Femur (tissue), 1 donor: ENCODE measurements around the gene AJAP1.
"Not testable (repeated sequence)": the region's sequence is repeated elsewhere in the genome, so short reads cannot be mapped to it uniquely, and the experiment has no call there.

ENCODE experiments used
- DNase-seq: peaks from one replicate; pipeline ENCODE4 v3.0.0-alpha.2; 2017

The AJAP1 gene, protein sequence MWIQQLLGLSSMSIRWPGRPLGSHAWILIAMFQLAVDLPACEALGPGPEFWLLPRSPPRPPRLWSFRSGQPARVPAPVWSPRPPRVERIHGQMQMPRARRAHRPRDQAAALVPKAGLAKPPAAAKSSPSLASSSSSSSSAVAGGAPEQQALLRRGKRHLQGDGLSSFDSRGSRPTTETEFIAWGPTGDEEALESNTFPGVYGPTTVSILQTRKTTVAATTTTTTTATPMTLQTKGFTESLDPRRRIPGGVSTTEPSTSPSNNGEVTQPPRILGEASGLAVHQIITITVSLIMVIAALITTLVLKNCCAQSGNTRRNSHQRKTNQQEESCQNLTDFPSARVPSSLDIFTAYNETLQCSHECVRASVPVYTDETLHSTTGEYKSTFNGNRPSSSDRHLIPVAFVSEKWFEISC

DNA sequence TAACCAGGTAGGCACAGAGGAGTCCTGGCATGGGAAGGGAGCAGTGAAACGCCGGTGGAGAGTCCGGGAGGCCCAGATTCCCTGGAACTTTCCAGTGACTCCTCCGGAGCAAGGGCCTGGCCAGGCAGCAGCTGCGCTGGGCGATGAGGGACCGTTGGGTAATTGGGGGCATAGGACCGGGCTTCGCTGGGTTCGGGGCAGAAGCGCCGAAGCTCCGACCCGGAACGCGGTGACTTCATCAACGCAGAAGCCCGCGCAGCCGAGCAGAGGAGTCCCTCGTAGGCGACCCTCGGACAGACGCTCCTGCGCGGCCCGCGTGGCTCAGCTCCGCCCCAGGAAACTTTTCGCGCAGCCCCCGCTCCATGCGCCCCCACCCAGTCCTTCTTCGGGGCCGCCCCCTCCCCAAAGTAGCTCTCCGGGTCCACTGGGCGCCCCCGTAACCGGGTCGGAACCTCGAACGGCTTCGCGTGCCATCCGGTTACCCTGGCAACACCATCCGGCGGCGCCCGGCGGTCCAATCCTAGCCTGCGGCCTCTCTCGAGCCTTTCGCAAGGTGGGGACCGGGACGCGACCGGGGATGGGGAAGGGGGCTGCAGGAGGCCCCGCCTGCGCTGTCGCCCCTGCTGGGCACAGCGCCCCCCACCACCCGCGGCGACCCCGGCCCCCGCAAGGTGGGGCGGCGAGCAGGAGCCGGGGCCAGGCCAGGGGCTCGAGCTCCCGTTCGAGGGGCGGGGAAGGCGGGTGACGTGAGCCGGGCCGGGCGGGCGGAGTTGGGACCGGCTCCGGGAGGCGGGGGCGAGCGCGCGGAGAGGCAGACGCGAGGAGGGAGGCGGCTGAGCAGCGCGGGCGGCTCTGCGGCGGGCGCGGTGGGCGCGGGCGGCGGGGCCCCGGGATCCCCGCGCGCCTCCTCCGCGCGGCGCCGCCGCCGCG is at the start of gene AJAP1:
Gene AJAP1 (plus strand): TSS at position 814 of the 930 bp plus-strand sequence. CDS start 817 bp downstream, outside the sequence.
- DNase-seq = peak; percentile 48

DNA sequence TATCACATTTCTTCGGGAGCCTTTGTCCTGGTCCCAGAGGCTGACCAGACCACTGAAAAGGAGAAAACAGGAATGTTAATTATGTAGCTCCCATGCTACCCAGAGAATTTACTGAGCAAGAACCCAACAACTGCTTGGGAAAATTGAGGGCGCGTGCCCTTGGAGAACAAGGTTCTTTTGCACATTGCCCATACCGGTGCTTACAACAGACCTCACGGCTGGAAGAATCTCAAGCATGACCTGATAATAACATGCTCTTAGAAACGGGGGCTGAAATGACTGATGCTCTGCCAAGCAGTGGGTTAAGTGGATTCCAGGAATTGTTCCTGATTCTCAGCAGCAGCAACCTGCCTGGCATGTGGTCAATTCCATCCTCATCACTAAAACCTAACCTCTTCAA is 49.3 kb upstream of the AJAP1 start:
- DNase-seq = no peak

DNA sequence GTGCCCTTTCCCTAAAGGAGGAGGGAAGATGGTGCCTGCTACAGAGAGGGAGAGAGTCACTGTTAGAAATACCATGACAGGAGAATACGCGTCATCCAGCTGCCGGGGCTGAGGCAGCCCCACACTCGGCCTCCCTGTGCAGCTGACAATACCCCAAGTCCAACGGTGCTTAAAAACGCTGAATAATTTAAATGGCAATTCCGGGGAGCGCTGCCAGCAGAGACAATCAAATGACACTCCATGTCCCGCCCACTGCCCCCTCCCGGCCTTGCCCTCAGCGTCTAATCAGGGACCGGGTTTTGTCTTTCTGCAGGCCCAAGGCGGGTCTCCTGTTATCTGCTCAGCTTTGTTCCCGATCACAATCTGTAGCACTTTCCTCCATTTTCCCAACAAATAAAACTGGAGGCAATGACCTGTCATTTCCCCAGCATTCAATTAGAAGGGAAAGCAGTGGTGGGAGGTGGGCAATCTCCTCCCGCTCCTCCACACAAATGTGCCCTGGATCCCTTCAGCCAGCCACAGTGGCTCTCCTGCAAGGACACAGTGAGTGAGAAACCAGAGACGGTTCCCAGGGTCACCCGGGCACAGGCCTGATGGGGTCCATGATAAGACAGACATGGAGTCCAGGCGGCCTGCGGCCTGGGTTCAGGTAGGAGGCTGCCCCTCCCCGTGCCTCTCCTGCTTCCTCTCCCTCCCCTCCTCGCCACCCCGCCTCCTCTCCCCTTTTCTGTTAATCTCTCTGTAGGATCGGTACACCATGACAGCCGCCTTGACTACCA is 42.7 kb upstream of the AJAP1 start:
- no peak for DNase-seq

DNA sequence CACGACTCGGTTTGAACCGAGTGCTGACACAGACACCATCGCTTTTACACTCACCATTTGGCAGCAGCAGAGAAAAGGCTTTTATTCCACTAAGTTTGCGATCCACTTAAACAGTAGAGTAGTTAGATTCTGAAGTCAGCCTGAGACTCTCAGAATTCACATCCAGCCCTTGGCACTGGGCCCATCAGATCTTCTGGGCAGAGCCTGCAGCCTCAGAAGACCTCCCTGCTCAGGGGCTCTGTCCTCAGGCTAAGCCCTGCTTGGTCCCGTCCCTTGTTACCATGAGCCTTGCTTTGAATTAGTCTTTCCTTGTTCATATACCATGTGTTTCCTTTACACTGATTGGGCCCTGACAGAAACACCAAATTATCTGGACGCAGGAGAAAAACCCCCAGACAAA is 41.4 kb upstream of the AJAP1 start:
- DNase-seq = no peak

DNA sequence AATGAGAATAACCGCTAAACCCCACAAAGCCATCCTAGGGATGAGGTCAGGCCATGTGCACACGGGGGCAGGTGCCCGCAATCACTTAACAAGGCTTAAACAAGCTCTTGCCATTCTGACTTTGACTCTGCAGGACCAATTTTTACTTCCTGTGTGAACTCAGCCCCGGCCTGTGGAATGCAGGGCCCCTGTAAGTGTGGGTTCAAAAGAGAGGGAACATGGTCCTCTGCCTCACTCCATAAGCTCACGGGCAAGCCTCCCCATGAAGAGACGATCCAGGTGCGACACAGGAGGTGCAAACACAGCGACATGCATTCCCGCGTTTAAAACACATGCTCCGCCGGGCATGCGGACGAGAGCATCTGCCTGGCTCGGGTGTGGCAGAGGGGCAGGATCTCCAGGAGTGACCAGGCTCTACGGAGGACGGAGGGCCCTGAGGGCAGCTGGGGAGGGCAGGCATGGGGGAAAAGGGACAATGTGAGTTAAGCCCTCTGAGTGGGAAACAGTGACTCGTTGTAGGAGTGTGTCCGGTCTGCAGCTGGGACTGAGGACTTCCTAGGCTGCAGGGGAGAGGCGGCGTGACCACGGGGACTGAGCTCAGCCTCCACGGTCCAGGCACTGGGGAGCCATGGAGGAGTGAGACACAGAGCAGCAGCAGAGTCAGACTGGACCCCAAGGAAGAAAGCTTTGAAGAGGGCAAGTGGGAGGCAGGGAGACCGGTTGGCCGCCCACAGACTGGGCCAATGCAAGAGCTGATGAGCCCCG is 40.6 kb upstream of the AJAP1 start:
- no peak for DNase-seq

DNA sequence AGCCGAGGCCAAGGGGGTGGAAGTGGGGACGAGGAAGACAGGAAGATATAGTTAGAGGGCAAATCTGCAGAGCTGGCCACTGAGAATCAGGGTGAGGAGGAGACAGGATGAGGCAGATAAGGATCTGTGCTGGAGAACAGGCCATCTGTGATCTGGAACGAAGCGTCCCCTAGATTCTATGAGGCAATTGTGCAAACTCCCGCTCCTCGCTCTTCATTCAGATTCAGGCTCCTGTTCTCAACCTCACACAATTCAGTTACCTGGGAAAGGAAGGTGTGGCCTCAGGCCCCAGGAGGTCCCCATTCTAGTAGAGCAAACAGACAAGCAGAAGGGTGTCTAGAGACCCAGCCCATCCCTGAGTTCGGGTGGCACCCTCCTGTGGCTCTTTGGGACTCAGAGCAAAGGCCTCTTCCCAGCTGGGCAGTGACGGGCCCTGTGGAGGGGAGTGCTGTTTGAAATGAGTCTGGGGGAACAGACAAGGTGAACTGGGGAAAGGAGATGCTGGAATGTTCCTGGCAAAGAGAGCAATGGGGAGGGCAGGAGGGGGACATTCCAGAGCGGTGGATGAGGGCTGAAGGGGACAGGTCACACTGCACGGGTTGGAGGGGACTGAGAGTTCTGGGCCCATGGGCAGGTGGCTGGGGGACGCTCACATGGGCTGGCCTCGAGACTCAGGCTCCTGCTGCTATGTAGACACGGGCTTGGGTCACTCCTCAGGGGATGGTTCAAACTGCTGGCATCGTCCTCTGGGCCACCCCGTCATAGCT is 39.9 kb upstream of the AJAP1 start:
- no peak for DNase-seq

DNA sequence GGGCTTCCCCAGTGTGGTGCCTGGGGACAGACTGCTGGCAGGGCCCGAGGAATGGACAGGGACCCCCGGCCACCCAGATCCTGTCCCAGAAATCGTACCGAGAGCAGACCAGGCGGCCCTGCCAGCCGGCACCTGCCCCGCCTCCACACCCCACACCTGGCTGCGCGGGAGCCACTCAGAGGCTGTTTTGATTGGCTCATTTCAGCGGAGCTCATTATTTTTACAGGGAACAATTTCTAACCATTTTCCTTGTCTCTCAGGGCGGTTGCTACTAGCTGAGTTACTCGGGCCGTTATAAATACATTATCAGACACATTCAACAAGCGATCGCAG is 39.3 kb upstream of the AJAP1 start:
- no peak for DNase-seq

DNA sequence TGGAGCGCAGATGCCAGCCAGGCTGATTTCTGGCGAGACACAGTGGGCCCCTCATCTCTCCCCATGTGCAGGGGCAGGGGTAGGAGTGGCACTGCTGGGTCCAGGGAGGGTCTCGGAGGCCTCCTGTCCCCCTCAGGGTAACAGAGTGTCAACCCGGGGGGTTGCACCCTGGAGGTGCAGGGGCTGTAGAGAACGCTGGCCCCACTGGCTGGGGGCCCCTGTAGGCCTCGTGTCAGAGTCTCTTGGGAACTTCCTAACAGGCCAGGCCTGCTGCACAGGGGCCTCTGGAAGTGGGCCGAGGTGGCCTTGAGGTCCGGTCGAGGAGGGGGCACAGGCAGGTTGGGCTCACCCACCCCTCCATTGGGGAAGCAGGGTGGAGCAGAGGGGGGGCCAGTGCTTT is 38.9 kb upstream of the AJAP1 start:
- DNase-seq = no peak

DNA sequence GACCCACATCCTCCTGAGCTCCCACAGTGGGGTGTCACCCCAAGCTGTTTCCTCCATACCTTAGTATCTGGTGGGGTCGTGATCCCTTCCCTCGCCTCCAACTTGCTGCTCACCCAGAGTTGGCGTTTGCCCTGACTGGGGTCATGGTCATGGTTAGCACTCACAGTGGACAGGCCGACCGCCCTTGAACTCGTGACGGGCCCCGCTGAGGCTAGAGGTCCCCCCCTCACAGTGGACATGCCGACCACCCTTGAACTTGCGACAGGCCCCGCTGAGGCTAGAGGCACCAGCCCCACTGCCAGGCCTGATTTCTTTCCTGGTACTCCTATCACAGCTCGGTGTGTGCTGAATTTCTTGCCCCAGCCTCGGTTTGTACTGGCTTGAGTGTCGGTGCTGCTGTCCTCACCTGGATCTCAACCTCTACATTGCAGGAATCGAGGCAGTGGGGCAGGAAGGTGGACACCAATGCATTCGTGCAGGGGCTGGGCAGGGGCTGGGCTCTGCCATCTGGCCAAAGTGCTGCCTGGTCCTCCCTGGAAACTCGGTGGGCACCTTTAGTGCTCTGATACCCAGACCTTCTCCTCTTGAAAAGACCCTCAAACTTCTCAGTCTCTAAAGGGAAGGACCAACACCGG is 37.5 kb upstream of the AJAP1 start:
- DNase-seq = no peak

DNA sequence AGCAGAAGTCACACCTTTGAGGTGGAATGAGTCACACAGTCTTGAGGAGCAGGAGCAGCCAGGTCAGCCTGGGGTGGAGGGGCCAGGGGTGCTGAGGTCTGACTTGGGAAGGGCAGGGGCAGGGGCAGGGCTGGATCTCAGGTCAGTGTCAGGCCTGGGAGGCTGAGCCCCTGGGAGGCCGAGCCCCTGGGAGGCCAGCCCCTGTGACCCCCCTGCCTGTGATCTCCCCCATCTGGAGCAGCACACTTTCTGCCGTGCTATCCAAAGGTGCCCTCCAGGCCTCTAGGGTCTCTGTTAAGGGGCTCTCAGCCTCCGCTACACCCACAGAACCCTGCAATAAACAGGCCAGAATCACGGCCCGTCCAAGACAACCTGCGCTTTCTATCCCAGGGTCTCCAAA is 36.9 kb upstream of the AJAP1 start:
- DNase-seq = no peak

DNA sequence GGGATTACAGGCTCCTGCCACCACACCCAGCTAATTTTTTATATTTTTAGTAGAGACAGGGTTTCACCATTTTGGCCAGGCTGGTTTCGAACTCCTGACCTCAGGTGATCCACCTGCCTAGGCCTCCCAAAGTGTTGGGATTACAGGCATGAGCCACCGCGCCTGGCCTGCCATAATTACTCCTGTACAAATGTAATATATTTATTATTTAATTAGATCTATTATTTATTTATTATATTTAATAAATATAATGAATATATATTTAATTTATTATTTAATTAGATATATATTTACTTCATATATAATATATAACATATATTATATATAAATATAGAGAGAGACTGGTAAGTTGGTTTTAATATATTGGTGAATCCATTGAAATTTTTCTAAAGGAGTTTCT is 35.6 kb upstream of the AJAP1 start:
- DNase-seq = not testable (repeated sequence)

DNA sequence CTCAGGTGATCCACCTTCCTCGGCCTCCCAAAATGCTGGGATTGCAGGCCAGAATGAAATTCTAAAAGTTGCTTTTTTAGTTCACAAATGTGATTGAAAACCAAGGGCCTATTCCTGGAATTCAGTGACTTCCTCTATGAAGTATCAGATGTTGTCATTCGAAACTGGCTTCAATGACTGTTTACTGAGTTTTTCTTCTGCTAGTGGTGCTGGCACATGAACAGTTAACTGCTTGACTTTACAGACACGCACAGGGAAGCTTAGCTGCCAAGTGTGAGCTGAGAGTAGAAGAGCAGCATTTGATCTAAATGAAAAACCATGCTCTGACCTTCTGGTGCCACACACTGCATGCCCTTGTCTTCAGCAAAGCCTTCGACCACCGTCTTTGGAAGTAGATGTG is 32.8 kb upstream of the AJAP1 start:
- no peak for DNase-seq

DNA sequence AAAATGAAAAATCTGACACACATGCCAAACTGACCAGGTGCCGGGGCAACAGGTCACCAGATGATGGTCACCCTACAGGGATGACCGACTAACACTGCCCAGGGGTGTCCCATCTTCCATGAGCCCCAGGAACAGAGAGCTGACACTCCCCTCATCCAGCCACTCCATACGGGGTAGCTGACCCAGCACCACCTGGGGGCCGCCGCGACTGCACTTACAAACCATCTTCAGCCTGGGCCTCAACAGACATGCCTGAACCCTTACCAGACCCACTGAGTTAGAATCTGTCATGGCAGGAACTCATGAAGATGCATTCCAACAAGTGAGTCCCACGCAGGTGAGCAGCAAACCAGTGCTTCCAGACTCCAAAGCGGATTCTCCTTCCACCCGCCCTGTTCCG is 31.6 kb upstream of the AJAP1 start:
- no peak for DNase-seq

DNA sequence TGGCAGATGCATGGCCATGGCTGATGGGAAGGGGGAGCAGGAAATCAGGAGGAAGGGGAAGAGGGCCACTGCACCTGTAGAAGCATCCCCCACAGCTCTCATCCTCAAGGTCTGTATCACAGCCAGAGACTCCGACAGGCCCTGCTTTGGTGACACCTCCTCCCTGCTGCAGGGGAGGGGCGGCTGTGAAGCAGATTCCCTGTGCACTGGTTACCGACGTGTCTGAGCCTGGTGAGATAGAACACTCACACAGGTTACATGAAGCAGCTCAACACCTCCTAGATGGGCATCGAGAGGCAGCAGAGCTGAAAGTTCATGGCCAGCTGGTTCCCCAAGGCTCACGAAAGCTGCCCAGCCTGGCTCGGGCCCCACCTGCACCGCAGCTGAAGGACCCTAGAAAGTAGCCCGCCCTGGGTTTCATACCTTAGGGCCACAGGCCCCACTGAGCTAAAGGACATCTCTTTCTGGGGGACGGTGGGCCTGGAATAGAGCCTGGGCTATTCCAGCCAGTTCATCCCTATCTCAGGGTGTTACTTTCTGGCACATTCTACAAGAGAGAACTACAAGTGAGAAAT is 30.2 kb upstream of the AJAP1 start:
- no peak for DNase-seq

DNA sequence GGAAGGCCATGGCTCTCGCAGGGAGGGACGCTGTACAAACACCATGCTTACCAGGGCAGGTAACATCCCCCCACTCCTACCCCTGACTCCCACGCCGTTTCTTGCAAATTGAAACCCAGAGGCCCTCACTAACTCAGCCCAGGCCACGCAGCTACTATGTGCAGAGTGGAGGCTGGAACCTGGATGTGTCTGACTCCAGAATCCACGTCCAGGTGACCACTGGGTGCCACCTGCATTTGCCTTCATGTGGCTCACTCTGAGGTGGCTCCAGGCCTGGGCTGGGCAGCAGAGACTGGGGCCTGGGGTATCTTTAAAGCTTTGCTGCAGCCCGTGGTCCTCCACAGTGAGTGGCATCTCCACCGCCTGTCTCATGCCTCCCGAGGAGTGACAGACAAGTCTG is 29.6 kb upstream of the AJAP1 start:
- DNase-seq = no peak

DNA sequence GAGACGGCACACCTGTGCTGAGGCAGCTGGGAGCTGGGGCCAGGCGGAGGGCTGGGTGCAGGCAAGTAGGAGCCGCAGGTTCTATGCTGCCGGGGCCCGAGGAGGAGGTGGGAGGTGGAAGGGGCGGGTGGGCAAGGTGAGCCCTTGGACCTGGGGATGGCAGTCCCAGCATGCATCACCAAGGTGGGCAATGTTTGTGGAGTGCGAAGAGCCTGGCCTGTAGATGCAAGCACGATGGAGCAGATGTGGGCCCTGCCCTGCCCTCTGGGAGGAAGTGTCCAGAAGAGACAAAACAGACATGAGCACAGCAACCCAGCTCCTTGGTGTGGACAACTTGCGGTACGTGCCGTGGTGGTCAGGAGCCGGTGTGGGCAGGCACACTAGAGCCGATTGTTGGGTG is 28.3 kb upstream of the AJAP1 start:
- DNase-seq = no peak

DNA sequence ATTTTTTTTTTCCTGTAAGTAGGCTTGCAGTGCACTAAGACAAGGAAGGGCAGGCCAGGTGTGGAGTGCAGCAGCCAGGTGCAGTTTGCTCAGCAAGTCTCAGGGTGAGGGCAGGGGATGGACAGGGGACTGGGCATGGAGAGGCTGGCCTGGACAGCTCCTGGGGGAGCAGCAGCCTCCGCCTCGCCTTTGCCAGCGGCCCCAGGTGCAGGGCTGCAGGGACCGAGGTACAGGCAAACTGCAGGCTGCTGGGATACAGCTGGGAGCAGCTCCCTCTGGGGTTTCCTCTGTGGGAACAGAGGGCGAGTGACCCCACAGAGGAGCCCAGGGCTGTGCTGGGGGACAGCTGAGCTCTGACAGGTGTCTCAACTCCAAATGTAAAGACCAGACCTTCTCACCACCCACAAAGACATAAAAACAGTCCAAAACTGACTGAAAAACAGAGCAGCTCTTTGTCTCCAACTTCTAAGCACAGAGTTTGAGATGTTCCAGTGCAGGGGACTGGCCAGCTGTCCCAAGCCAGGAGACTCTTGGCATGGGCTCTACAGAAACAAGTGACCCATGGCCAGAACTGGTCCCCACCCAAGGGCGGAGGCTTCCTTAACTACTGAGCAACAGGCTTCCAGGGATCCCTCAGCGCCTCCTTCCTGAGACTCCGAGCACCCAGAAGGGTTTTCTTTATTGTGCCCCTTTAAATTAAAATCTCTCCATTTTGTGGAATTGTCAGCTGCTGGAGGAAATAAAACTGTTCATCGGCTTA is 27.7 kb upstream of the AJAP1 start:
- DNase-seq = no peak

DNA sequence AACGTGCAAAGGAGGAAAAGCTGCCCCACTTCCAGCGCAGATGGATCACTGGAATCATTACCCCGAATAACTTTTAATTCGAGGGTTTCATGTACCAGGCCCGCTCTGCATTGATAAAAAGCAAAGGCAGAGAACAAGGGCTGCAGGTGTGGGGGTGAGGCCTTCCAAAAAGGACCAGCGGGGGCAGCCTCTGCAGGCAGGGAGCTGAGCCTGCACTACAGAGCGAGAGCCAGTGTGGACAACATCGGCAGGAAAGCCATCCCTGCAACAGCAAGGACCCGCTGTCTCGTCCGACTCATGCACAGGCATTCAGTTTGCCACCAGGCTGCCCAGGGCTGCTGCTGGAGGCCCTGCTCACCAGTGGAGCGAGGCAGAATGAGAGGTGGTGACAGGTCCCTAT is 27.1 kb upstream of the AJAP1 start:
- DNase-seq = no peak

DNA sequence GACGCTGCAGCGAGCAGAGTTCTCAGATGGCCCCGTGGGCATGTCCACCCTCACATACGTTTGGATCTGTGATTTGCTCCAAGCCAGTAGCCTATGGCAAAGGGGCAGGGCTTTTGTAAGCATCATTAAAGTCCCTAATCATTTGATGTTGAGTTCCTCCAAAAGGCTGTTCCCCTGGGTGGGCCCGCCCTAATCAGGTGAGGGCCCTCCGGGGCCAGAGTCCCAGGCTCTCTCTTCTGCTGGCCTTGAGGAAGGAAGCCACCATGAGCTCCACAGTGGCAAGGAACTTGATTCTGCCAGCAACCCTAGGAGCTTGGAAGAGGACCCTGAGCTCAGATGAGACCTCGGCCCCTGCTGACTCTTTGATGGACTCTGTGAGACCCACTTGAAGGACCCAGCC is 25.4 kb upstream of the AJAP1 start:
- DNase-seq = no peak

DNA sequence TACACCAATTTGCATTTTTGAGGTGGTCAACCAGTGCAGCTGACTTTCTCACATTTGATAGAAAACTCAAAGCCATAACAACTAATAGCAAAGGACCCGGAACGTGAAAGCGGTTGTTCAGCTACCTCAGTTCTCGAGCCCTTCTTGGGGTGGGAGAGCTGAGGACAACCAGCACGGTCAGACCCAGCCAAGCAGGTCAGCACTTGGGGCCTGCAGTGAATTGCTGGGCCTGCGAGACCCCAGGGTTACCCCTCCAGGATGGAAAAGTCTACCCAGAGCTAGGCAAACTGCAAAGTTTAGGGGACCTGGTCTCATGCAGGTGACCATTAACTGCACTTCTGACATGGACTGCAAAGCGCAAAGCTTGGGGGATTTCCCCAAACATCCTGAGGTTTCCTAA is 23.8 kb upstream of the AJAP1 start:
- no peak for DNase-seq
